Right ventricle myocardium superior (tissue), 1 donor: ENCODE data around the gene SPHK1. TPM values are rescaled to one million over a fixed set of nuclear protein-coding genes. Genes with fewer than 3 reads are reported as not detected.

Source experiments
- ATAC-seq: fragments of 200-7000 bp; cut with Tn5 transposase; one replicate; pipeline ENCODE4 v1.9.1; 2020; ENCODE audit warnings: mild to moderate bottlenecking; ENCODE audit not compliant: poor library complexity
- DNase-seq: peaks from one replicate; pipeline ENCODE4 v3.0.0-alpha.2; 2020
- intact Hi-C: fragments of 100-400 bp; cut with DNase I; formaldehyde crosslinking; loops from one replicate; pipeline ENCODE4 v1.11.2; 2022
- total RNA-seq: library from RNA; stranded (reverse); fragmentation: NEBNext Ultra II Directional; extraction: Animal tissue kit (Norgen Biotek cat#: 25700); gene quantifications from one replicate; pipeline ENCODE4 v1.2.1, GENCODE V29; 2021
- donor health status: DM: no; HTN: yes; CAD: no; lungs with severe emphysema.

The SPHK1 gene
- total RNA-seq, 1 donor from 2014 or later, result 2.0 TPM

- intact Hi-C loops, result no loop called here
- no peak for DNase-seq
- peak; percentile 47 for ATAC-seq
These were observed 35.3 kb downstream of the SPHK1 start for GRCh38 chr17:76419576-76420260.

GRCh38 chr17:76420356-76421043, 36.1 kb downstream of the SPHK1 start:
- ATAC-seq (peak; percentile 9), DNase-seq (no peak)
- intact Hi-C loops, result no loop called here

GRCh38 chr17:76421044-76421407, 36.6 kb downstream of the SPHK1 start:
- peak; percentile 85 for ATAC-seq
- intact Hi-C loops, result no loop called here
- no peak for DNase-seq

GRCh38 chr17:76422406-76422805, 38.0 kb downstream of the SPHK1 start:
- ATAC-seq (no peak), DNase-seq (no peak)
- intact Hi-C loops, result no loop called here

- no peak for ATAC-seq
- intact Hi-C loops, result no loop called here
These were observed 38.5 kb downstream of the SPHK1 start for GRCh38 chr17:76422860-76423259.

GRCh38 chr17:76426853-76427252, 42.4 kb downstream of the SPHK1 start:
- DNase-seq (no peak), ATAC-seq (no peak)
- intact Hi-C loops, result no loop called here

More at GRCh38 chr17:76422860-76423259, 38.5 kb downstream of the SPHK1 start:
- no peak for DNase-seq

- intact Hi-C loops, result no loop called here
- DNase-seq (peak; percentile 56), ATAC-seq (no peak)
These were observed 43.3 kb downstream of the SPHK1 start for GRCh38 chr17:76427501-76428231.

- no peak for DNase-seq
- intact Hi-C loops, result no loop called here
- ATAC-seq, result no peak
These were observed 44.1 kb downstream of the SPHK1 start for GRCh38 chr17:76428511-76428910.

- no peak for ATAC-seq
- intact Hi-C loops, result no loop called here
- DNase-seq, result no peak
These were observed 47.1 kb downstream of the SPHK1 start for GRCh38 chr17:76431509-76431908.

- ATAC-seq (peak; percentile 69), DNase-seq (no peak)
- intact Hi-C loops, result no loop called here
These were observed 47.6 kb downstream of the SPHK1 start for GRCh38 chr17:76432004-76432403.

- ATAC-seq (peak; percentile 18), DNase-seq (no peak)
- intact Hi-C loops, result no loop called here
These were observed 48.4 kb downstream of the SPHK1 start for GRCh38 chr17:76432712-76433336.

- intact Hi-C loops, result no loop called here
- no peak for ATAC-seq
- no peak for DNase-seq
These were observed 49.3 kb downstream of the SPHK1 start for GRCh38 chr17:76433693-76434092.

GRCh38 chr17:76434870-76435269, 50.5 kb downstream of the SPHK1 start:
- ATAC-seq (peak; percentile 8), DNase-seq (no peak)
- intact Hi-C loops, result no loop called here

GRCh38 chr17:76435751-76436150, 51.3 kb downstream of the SPHK1 start:
- DNase-seq (no peak), ATAC-seq (no peak)
- intact Hi-C loops, result no loop called here

Other genes starting within 250 kb of the SPHK1 start
- gene FOXJ1, start 243.4 kb upstream of the SPHK1 start, total RNA-seq, result not detected
- 18.5 TPM for gene RNF157, start 144.1 kb upstream of the SPHK1 start, total RNA-seq
- 28.1 TPM for gene UBALD2, start 119.3 kb upstream of the SPHK1 start, total RNA-seq
- 2.6 TPM for gene QRICH2, start 76.3 kb upstream of the SPHK1 start, total RNA-seq
- 31.9 TPM for gene PRPSAP1, start 30.7 kb upstream of the SPHK1 start, total RNA-seq
- 35.9 TPM for gene UBE2O, start 68.5 kb downstream of the SPHK1 start, total RNA-seq
- gene AANAT, start 83.0 kb downstream of the SPHK1 start, total RNA-seq, result not detected
- 15.4 TPM for gene RHBDF2, start 116.8 kb downstream of the SPHK1 start, total RNA-seq
- gene CYGB, start 153.1 kb downstream of the SPHK1 start, total RNA-seq, result 34.2 TPM
- gene PRCD, start 155.4 kb downstream of the SPHK1 start, total RNA-seq, result 4.0 TPM
- gene ST6GALNAC2, start 201.3 kb downstream of the SPHK1 start, total RNA-seq, result 6.1 TPM